Superior temporal gyrus (tissue), 1 donor: ENCODE data around the gene CYFIP2.
"Not testable (repeated sequence)": the region's sequence is repeated elsewhere in the genome, so short reads cannot be mapped to it uniquely, and the experiment has no call there.

Source experiments
- DNase-seq: peaks from one replicate; pipeline ENCODE4 v3.0.0-alpha.2; 2016; ENCODE audit errors: extremely low spot score

Gene CYFIP2

DNA sequence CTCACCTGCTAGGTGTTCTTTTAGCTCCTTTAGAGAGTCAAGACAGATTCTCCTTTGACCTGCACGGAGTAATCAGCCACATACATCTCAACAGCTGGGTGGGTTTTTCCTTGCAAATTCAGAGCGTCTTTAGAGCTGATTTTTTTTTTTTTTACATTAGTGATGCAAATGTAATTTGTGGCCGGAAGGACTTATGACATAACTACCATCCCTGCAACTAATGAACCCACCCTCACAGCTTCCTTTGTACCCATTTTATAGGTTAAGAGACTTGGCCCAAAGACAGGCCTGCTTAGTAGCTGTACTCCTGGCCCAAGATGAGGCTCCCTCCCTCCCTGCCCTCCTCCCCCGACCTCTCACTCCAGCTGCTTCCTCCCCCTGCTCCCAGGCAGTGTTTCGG lies 124.2 kb downstream of the CYFIP2 start:
- no peak for DNase-seq

DNA sequence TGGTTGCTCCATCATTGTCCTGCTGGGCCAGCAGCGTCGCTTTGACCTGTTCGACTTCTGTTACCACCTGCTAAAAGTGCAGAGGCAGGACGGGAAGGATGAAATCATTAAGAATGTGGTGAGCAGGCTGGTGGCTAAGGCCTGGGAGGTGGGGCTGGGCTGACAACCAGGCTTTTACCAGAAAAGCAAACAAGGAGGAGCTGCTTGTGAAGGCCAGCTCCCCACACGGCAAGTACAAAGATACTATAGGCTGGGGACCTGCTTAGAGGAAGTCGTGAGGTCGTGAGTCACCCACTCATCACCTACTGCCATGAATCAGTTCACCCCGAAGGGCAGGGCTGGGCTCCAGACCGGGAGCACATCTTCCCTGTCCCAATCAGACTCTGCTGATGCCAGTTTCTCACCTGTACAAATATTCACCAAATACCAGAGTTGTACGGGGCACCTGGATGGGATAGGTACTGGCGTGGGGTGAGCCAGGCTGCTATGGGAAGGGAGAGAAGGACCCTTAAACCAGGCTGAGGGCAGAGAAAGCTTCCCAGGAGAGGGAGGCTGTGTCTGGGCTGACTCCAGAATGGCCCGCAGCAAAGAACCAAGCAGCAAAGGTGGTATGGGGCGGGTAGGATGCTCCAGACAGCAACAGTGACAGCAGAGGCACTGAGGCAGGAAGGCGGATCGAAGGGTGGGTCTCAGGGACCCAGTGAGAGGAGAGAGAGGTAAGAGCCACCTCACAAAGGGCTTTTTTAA lies 124.8 kb downstream of the CYFIP2 start:
- no peak for DNase-seq

DNA sequence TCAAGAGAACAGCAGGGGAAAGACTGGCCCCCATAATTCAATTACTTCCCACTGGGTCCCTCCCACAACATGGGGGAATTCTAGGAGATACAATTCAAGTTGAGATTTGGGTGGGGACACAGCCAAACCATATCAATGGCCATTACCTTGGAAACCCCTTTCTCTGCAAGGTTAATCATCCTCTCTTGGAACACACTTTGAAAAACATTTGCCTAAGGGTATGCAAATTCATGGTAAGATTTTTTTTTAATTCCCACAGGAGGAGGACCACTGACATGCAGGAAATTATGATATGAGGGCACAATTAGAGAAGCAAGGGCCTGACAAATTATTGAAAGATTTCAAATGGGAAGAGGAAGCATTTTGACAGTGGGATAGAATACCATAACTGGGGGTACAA lies 132.4 kb downstream of the CYFIP2 start:
- DNase-seq = no peak

DNA sequence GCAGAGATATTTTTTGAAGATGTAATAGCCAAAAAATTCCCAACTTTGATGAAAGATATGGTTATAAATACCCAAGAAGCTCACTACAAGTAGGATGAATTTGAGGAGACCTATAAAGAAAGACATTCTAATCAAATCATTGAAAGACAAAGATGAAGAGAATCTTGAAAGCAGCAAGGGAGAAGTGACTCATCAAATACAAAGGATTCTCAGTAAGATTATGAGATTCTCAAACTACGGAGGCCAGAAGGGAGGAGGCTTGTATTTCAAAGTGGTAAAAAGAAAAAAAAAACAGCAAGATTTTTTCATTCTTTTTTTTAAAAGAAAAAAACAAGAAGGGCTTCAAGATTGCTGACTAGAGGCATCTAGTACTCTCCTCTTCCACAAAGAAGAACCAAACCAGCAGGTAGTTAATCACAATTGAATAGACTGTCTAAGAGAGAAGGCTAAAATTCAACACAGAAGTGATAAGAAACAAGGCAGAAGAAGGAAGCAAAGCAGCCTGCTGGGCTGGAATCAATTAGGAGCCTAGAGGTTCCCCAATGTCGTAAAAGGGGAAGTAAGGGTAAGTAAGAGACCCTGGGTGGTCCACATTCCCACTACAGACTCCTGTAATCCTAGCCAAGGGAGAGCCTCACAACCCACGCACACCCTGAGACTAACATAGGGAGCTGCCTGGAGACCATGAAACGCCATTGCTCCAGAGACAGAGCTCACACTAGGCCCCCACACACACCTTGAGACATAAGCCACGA lies 135.0 kb downstream of the CYFIP2 start:
- no peak for DNase-seq

DNA sequence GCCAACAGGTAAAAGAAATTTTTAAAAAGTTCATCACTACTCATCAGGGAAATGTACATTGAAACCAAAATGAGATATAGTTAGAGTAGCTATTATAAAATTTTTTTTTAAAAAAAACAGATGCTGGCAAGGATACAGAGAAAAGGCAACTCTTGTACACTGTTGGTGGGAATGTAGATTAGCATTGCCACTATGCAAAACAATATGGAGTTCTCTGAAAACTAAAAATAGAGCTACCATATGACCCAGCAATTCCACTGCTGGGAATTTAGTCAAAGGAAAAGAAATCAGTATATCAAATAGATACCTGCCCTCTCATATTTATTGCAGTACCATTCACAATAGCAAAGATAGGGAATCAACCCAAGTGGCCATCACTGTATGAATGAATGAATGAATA lies 149.9 kb downstream of the CYFIP2 start:
- no peak for DNase-seq

DNA sequence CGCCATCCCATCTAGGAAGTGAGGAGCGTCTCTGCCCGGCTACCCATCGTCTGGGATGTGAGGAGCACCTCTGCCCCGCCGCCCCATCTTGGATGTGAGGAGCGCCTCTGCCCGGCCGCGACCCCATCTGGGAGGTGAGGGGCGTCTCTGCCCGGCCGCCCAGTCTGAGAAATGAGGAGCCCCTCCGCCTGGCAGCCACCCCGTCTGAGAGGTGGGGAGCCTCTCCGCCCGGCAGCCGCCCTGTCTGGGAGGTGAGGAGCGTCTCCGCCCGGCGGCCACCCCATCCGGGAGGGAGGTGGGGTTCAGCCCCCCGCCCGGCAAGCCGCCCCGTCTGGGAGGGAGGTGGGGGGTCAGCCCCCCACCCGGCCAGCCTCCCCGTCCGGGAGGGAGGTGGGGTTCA lies 153.6 kb downstream of the CYFIP2 start:
- DNase-seq = not testable (repeated sequence)

DNA sequence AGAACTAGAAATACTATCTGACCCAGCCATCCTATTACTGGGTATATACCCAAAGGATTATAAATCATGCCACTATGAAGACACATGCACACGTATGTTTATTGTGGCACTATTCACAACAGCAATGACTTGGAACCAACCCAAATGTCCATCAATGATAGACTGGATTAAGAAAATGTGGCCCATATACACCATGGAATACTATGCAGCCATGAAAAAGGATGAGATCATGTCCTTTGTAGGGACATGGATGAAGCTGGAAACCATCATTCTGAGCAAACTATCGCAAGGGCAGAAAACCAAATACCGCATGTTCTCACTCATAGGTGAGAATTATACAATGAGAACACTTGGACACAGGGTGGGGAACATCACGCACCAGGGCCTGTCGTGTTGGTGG lies 164.0 kb downstream of the CYFIP2 start:
- DNase-seq = not testable (repeated sequence)

DNA sequence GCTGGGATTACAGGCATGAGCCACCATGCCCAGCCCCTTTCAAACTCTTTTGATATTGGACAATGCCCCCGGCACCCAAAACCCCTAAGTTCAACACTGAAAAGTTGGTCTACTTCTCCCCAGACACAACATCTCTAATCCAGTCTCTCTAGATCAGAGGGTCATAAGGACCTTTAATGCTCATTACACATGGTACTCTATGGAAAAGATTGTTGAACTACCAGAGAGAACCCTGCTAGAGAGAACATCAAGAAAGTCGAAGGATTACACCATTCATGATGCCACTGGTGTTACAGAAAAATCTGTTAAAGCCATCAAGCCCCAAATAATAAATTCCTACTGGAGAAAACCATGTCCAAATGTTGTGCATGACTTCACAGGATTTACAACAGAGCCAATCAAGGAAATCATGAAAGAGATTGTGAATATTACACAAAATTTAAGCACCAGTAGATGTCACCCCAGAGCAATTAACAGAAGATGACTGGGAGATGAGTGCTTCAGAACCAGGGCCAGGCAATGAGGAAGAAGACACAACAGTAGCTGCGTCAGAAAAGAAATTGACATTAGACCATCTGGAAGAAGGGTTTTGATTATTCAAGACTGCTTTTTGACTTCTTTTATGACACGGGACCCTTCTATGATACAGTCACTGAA lies 165.7 kb downstream of the CYFIP2 start:
- peak; percentile 95 for DNase-seq

DNA sequence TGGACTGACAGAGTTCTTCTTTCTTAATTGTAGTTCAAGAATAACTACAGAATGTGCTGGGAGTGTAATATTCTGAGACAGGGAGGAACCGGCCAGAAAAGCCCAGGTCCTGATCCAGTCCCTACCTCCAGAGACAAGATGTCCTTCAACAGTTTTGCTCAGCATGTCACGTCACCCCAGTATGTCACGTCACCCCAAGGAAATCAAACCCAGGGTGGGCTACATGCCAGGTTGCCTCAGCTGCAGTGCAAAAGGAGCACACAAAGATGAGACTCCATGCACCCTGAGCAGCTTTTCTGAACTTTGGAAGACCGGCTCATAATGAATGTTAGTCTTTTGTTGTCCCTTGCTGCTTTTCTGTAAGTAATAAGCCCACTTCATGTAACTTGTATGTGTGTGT lies 168.2 kb downstream of the CYFIP2 start:
- no peak for DNase-seq

DNA sequence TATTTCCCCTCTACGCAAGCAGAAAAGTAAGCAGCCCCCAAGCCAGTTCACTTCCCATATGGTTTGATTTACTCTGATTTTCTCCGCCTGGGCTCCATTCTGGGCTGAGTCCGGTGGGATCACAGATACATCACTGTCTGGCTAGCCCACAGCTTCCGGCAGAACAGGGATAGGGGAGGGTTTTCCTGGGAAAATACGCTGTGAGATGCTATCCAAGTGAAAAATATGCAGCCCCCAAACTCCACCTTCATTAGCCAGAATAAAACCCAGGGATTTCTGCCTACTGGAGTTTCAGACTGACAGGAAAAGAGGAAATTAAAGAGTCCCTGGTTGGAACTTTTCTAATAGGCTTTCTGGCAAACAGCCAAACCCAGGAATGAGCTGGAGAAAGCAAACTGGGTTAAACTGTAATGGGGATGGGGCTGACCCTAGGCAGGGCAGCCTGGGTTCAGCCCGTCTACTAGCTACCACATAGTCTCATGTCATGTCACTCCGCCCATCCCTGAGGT lies 177.2 kb downstream of the CYFIP2 start:
- peak; percentile 7 for DNase-seq

DNA sequence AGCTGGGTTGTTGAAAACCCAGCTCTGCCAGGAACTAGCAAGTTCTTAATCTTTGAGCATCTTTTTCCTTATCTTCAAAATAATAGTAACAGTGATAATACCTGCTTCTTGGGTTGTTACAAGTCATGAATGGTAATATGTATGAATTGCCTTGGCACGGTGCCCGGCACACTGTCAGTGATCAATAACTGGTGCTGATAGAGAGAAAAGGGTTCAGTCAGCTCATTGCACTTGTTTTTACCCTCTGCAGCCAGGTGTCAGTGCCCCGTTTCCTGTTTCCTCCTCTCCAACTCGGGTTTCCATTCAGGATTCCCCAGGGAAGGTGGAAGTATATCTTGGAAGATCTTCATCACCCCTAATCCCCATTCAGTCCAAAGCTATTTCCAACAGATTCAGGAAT lies 178.3 kb downstream of the CYFIP2 start:
- no peak for DNase-seq
